ENCODE results near the gene ZNF813.
A peak's percentile ranks its signal among the peaks of the same experiment; 100 is the strongest.

The ZNF813 gene

GRCh38 chr19:53520547-53521372, 53.2 kb downstream of the ZNF813 start:
- DNase-seq (ENCODE audit: low spot score): peak; percentile 99

DNA sequence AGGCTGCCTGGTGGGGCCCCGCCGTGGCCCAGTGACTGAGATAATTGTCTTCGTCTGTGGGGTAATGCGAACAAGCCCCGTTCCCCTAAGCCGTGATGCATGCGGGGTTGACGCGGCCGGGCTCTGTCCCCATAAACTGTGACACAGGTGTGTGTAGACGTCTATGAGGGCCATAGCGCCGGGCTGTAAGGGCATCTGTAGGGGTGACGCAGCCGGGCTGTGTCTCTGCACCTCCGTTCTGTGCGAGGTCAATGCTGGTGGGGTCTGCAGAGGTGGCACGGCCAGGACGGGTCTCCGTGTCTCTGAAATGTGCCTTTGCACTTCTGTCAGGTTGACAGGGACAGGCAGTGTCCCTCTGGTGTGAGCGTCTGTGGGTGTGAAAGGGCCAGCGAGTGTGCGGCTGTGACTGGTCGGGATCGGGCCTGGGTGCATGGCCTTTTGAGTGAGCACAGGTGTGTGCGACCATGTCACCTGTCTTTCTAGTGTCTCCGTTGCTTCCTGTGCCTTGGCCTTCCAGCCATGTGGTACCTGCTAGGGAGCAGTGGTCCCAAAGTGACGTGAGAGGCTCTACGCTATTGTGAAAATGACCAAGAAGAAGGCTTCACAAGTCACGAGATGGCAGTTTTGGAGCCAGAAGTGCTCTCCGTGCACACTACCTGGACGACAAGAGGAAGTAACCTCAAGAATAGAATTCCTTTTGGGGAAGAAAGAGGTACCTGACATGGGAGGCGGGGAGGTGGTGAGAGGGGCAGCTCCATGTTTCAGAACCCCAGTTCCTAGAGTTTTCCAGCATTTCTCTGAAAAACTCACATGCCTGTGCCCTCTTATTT, 54.1 kb downstream of the ZNF813 start:
- no peak for DNase-seq (ENCODE audit: low spot score)

DNA sequence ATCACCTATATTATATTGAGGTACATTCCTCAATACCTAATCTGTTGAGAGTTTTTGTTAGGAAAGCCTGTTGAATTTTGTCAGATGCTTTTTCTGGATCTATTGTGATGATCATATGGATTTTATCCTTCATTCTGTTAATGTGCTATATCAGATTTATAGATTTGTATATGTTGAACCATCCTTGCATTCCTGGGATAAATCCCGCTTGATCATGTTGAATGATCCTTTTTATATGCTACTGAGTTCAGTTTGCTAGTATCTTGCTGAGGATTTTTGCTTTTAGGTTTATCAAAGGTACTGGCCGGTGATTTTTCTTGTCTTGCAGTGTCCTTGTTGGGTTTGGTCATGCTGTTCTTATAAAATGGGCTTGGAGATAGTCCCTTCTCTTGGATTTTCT, 58.4 kb downstream of the ZNF813 start:
- no peak for DNase-seq (ENCODE audit: low spot score)

- DNase-seq (ENCODE audit: low spot score): no peak
Observed at GRCh38 chr19:53530622-53531021, 63.1 kb downstream of the ZNF813 start.

GRCh38 chr19:53531457-53531856, 63.9 kb downstream of the ZNF813 start:
- no peak for DNase-seq (ENCODE audit: low spot score)

DNA sequence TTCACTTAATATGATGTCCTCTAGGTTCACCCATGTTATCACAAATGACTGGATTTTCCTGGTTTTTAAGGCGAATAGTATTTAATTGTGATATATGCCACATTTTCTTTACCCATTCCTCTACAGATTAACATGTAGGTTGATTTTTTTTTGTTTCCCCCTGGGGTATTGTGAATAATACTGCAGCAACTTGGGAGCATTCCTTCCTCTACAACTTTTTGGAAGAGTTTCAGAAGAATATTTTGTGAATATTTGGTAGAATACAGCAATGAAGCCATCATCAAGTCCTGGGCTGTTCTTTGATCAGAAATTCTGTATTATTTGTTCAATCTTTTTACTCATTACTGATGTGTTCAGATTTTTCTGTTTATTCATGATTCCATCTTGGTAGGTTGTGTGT, 64.8 kb downstream of the ZNF813 start:
- no peak for DNase-seq (ENCODE audit: low spot score)

DNA sequence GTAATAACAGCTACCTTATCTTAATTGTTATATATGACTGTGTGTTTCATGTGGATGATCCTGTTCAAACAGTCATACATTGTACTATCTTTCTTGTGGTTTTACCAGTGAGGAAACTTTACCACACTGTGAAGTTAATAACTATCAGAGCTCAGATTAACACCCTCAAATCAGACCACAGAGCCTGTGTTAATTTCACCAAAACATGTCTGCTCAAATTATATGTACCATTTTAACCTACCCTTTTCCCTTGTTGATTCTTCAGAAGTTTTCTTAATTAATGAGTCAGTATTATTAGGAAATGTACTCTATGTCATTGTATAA, 68.7 kb downstream of the ZNF813 start:
- no peak for DNase-seq (ENCODE audit: low spot score)

DNA sequence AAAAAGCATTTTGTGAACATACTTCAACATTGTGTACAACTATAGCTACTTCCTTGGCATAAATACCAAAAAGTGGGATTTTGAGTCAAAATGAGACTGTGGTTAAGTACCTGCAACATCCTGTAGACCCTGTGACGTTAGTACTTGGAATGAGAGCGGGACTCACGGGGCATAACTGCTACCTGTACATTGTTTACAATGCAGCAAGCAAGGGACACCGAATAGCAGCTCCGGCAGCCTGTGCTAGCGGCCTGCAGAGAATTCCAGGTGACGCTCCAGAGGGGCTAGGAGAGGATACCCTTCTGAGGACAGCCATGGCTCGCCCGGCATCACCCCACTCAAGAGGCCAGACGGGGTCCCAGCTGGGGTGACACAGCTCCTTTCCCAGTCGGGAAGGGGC, 69.6 kb downstream of the ZNF813 start:
- no peak for DNase-seq (ENCODE audit: low spot score)

DNA sequence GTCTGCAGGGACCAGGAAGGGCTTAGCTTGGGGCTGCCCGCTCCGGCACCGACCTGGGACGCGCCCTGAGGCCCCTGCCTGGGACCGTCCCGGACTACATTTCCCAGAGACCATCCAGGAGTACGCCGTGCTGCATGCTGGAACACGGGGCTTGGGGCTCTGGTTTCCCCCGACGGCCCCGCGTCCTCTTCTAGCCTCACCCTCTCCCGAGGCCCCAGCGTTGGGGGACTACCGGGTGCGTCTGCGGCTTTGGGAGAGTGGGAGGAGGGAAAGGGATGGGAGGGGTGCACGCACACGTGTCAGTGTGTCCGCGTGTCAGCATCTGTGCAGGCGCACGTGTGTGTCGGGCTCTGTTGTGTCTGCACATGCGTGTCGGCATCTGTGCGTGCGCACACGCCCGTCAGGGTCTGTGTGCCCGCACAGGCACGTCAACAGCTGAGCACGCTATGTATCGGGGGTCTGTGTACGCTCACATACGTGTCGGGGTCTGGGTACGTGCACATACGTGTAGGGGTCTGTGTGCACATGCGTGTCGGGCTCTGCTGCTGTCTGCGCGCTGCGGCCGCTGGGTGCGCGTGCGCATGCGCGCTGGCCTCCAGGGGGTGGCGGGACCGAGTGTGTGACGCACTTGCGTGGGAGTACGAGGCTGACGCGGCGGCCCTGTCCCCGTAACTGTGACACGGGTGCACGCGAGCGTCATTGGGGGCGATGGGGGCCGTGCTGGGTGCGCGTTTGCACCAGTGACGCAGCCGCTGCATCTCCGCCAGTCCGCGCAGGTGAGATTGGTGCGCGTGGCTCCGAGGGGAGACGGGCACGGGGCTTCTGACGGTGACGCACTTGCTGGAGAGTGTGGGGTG, 70.2 kb downstream of the ZNF813 start, which contains the start of gene ZNF331:
Gene ZNF331, plus strand, starts transcription at position 625 of the 857 bp plus-strand sequence. CDS start 31,232 bp downstream, outside the sequence.
- peak; percentile 72 for DNase-seq (ENCODE audit: low spot score)

DNA sequence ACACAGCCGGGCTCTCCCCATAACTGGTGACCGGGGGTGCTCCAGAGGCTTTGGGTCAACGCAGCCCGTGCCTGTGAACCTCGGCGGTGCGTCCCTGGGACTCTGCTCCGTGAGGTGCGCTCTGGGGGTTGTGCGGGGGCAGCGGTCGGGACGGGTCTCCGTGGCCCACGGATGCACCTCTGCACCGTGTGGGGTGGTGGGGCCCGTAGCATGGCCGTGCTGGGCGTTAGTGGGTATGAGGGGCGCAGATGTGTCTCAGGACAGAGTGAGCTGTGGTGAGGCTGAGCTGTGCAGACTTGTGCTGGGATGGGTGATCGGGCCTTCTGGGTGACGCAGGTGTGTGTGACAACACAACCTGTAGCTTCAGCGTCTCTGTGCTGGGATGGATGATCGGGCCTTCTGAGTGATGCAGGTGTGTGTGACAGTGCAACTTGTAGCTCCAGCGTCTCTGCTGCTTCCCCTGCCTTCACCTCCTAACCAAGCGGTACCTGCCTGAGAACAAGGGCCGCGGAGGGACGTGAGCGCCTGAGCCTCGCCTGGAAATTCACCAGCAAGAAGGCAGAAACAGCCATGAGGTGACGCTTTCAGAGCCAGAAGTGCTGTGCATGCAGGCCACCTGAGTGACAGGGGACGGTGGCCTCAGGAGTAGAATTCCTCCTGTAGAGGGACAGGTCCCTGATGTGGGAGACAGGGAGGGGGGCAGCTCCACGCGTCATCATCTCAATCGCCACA, 71.0 kb downstream of the ZNF813 start:
- no peak for DNase-seq (ENCODE audit: low spot score)

- no peak for DNase-seq (ENCODE audit: low spot score)
Observed at GRCh38 chr19:53540091-53540490, 72.6 kb downstream of the ZNF813 start.

DNA sequence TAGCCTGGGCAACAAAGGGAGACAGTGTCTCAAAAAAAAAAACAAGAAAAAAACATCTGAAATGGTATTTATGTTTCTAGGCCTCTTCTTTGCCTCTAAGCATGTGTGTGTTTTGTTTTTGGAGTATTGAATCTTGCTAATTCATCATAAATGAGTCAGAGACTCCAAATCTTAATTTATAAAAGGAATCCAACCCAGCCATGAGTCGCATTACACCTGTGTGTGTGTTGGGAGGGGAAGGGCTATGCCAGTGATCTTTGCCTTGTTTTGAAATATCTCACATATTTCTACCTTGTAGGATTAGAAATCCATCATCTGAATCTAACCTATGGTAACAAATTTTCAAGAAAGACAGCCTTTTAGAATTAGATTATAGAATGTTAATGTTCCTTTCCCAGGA, 74.4 kb downstream of the ZNF813 start:
- DNase-seq (ENCODE audit: low spot score): no peak

DNA sequence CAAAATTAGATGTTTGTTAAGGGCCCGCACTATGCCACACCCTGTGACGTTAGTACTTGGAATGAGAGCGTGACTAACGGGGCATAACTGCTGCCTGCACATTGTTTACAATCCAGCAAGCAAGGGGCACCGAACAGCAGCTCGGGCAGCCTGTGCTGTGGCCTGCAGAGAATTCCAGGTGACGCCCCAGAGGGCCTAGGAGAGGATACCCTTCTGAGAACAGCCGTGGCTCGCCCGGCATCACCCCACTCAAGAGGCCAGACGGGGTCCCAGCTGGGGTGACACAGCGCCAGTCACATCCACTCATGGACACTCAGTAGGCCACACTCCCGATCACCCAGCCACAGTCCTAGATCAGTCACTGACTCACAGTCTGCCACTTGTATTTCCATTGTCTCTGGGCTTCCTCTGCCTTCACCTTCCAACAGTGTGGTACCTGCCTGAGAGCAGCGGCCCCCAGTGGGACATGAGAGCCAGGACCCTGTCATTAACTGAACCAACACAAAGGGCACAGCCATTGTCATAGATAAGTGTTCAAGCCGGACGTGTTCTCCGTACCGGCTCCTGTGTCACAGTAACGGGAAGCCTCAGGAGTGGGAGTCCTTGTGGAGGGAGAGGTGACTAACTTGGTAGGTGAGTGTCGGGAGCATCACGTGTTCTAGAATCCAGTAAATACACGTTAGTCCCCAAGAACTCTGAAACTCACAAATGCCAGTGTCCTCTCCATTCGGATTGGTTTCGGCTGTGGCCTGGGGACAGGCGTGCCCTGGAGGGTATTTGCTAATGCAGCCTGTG, 77.9 kb downstream of the ZNF813 start:
- DNase-seq (ENCODE audit: low spot score): no peak

Measured in globus pallidus (tissue), 1 donor.